ENCODE data around the gene DCC. TPM values are rescaled to one million over a fixed set of nuclear protein-coding genes. Genes with fewer than 3 reads are reported as not detected.

DCC gene
- total RNA-seq, 6 donors from 2014 or later: 0.33 to 3.5 (median 1.0) TPM

GRCh38 chr18:53115876-53116585 lies 776.0 kb downstream of the DCC start:
- WGBS, 2 donors: 69 to 78% methylated on average over 10 of the region's 10 CpGs
- no peaks in the 10 kb centered on the region for H3K4me1 ChIP-seq
- no peaks in the 10 kb centered on the region for H3K36me3 ChIP-seq
- H3K4me3 ChIP-seq: no peak overlapping the region
- no peak overlapping the region for H3K27ac ChIP-seq
- DNase-seq: no peak
- no peak for ATAC-seq (ENCODE audit: low FRiP score in 2 of 2)
- no peaks in the 10 kb centered on the region for H3K9me3 ChIP-seq
- TF ChIP-seq POLR2AphosphoS5 (IDR thresholded peaks at IDR 0.05): no peak
- no peak for TF ChIP-seq POLR2A (IDR thresholded peaks at IDR 0.05)
- TF ChIP-seq EP300 (IDR thresholded peaks at IDR 0.05): no peak
- no peak for TF ChIP-seq CTCF (IDR thresholded peaks at IDR 0.05)
- no peaks in the 10 kb centered on the region for H3K27me3 ChIP-seq

GRCh38 chr18:53117851-53118250 lies 777.9 kb downstream of the DCC start:
- no peak overlapping the region for H3K4me3 ChIP-seq
- no peaks in the 10 kb centered on the region for H3K27me3 ChIP-seq
- TF ChIP-seq POLR2AphosphoS5 (IDR thresholded peaks at IDR 0.05) (no peak), CTCF (IDR thresholded peaks at IDR 0.05) (no peak), EP300 (IDR thresholded peaks at IDR 0.05) (no peak), POLR2A (IDR thresholded peaks at IDR 0.05) (no peak)
- ATAC-seq (ENCODE audit: low FRiP score in 2 of 2) (no peak), DNase-seq (no peak)
- WGBS, 2 donors: 50 to 65% methylated on average over 3 of the region's 3 CpGs
- no peaks in the 10 kb centered on the region for H3K9me3 ChIP-seq
- H3K4me1 ChIP-seq: no peaks in the 10 kb centered on the region
- H3K27ac ChIP-seq: no peak overlapping the region
- no peaks in the 10 kb centered on the region for H3K36me3 ChIP-seq

- Histone ChIP-seq H3K9me3 (no peaks in the 10 kb centered on the region), H3K36me3 (no peaks in the 10 kb centered on the region), H3K27ac (no peak overlapping the region), H3K27me3 (no peaks in the 10 kb centered on the region), H3K4me3 (no peak overlapping the region), H3K4me1 (no peaks in the 10 kb centered on the region)
- TF ChIP-seq POLR2A (IDR thresholded peaks at IDR 0.05): no peak
- no peak for TF ChIP-seq EP300 (IDR thresholded peaks at IDR 0.05)
- TF ChIP-seq POLR2AphosphoS5 (IDR thresholded peaks at IDR 0.05): no peak
- TF ChIP-seq CTCF (IDR thresholded peaks at IDR 0.05): no peak
- no peak for DNase-seq
- no peak for ATAC-seq (ENCODE audit: low FRiP score in 2 of 2)
- 66 to 71% methylated on average over 1 of the region's 1 CpG for WGBS, 2 donors
These were observed 786.2 kb downstream of the DCC start for GRCh38 chr18:53126210-53126609.

GRCh38 chr18:53131001-53131400 lies 791.0 kb downstream of the DCC start:
- H3K4me1 ChIP-seq: no peaks in the 10 kb centered on the region
- H3K9me3 ChIP-seq: no peaks in the 10 kb centered on the region
- no peaks in the 10 kb centered on the region for H3K36me3 ChIP-seq
- WGBS, 2 donors: 73 to 86% methylated on average over 1 of the region's 1 CpG
- no peak overlapping the region for H3K4me3 ChIP-seq
- no peak for DNase-seq
- no peaks in the 10 kb centered on the region for H3K27me3 ChIP-seq
- ATAC-seq (ENCODE audit: low FRiP score in 2 of 2): no peak
- H3K27ac ChIP-seq: no peak overlapping the region
- no peak for TF ChIP-seq EP300 (IDR thresholded peaks at IDR 0.05)
- no peak for TF ChIP-seq POLR2AphosphoS5 (IDR thresholded peaks at IDR 0.05)
- TF ChIP-seq CTCF (IDR thresholded peaks at IDR 0.05): no peak
- no peak for TF ChIP-seq POLR2A (IDR thresholded peaks at IDR 0.05)

GRCh38 chr18:53134711-53135110 lies 794.7 kb downstream of the DCC start:
- Histone ChIP-seq H3K36me3 (no peaks in the 10 kb centered on the region), H3K27me3 (no peaks in the 10 kb centered on the region), H3K27ac (no peak overlapping the region), H3K4me3 (no peak overlapping the region), H3K9me3 (no peaks in the 10 kb centered on the region), H3K4me1 (no peaks in the 10 kb centered on the region)
- ATAC-seq (ENCODE audit: low FRiP score in 2 of 2) (no peak), DNase-seq (no peak)
- 81 to 85% methylated on average over 3 of the region's 3 CpGs for WGBS, 2 donors
- no peak for TF ChIP-seq POLR2AphosphoS5 (IDR thresholded peaks at IDR 0.05)
- TF ChIP-seq CTCF (IDR thresholded peaks at IDR 0.05): no peak
- no peak for TF ChIP-seq POLR2A (IDR thresholded peaks at IDR 0.05)
- no peak for TF ChIP-seq EP300 (IDR thresholded peaks at IDR 0.05)

Measured in upper lobe of left lung (tissue), 6 donors.